Left ventricle myocardium inferior (tissue), 1 donor: ENCODE data around the gene ZGLP1. TPM values are rescaled to one million over a fixed set of nuclear protein-coding genes. Genes with fewer than 3 reads are reported as not detected.
"Not testable (repeated sequence)": the region's sequence is repeated elsewhere in the genome, so short reads cannot be mapped to it uniquely, and the experiment has no call there.

Experiments used
- DNase-seq: peaks from one replicate; pipeline ENCODE4 v3.0.0-alpha.2; 2020
- H3K27ac ChIP-seq: fragments of 200-600 bp; replicated peaks from 2 replicates; pipeline ENCODE4 v1.8.0; 2021
- H3K27me3 ChIP-seq: fragments of 200-600 bp; 2 replicates; pipeline ENCODE4 v1.8.0; 2021; ENCODE audit warnings: low read depth
- H3K36me3 ChIP-seq: fragments of 200-600 bp; 2 replicates; pipeline ENCODE4 v1.8.0; 2021
- H3K4me1 ChIP-seq: fragments of 200-600 bp; 2 replicates; pipeline ENCODE4 v1.8.0; 2021
- H3K4me3 ChIP-seq: fragments of 200-600 bp; 2 replicates; pipeline ENCODE4 v1.8.0; 2021; ENCODE audit warnings: mild to moderate bottlenecking, moderate library complexity
- H3K9me3 ChIP-seq: fragments of 200-600 bp; replicated peaks from 2 replicates; pipeline ENCODE4 v1.8.0; 2021
- CTCF ChIP-seq: fragments of 200-600 bp; IDR thresholded peaks from 2 replicates; pipeline ENCODE4 v1.8.0; 2021; ENCODE audit warnings: antibody characterized with exemption, mild to moderate bottlenecking, borderline replicate concordance
- intact Hi-C: fragments of 100-400 bp; cut with micrococcal nuclease; formaldehyde crosslinking; loops from one replicate; pipeline ENCODE4 v1.11.0; 2022
- total RNA-seq: library from RNA; stranded (reverse); fragmentation: NEBNext Ultra II Directional; extraction: Animal tissue kit (Norgen Biotek cat#: 25700); gene quantifications from one replicate; pipeline ENCODE4 v1.2.1, GENCODE V29; 2021
- donor health status: DM: no; HTN: yes; CAD: no; lungs with severe emphysema.

Gene ZGLP1
- total RNA-seq, 1 donor from 2014 or later = 0.74 TPM

GRCh38 chr19:10344780-10345179 lies 35.2 kb upstream of the ZGLP1 start:
- H3K9me3 ChIP-seq = no peaks in the 10 kb centered on the region
- H3K4me3 ChIP-seq = no peak overlapping the region
- TF ChIP-seq CTCF = no peak
- H3K36me3 ChIP-seq = no peaks in the 10 kb centered on the region
- H3K4me1 ChIP-seq = peaks cover under 1% of the 10 kb centered on the region
- no peaks in the 10 kb centered on the region for H3K27me3 ChIP-seq
- H3K27ac ChIP-seq = no peak overlapping the region
- no peak for DNase-seq
- intact Hi-C loops = no loop called here

GRCh38 chr19:10343495-10343894 lies 33.9 kb upstream of the ZGLP1 start:
- no peak for TF ChIP-seq CTCF
- no peak for DNase-seq
- no peak overlapping the region for H3K4me3 ChIP-seq
- H3K36me3 ChIP-seq = no peaks in the 10 kb centered on the region
- intact Hi-C loops = no loop called here
- no peaks in the 10 kb centered on the region for H3K9me3 ChIP-seq
- H3K27me3 ChIP-seq = no peaks in the 10 kb centered on the region
- peaks cover 7% of the 10 kb centered on the region for H3K4me1 ChIP-seq
- H3K27ac ChIP-seq = no peak overlapping the region

GRCh38 chr19:10339977-10340376 lies 30.4 kb upstream of the ZGLP1 start:
- H3K36me3 ChIP-seq = no peaks in the 10 kb centered on the region
- H3K27me3 ChIP-seq = no peaks in the 10 kb centered on the region
- no peak overlapping the region for H3K27ac ChIP-seq
- no peak for DNase-seq
- H3K4me1 ChIP-seq = peaks cover 16% of the 10 kb centered on the region
- intact Hi-C loops = loop anchor here (10.0 kb wide), 1 partner anchor 65 kb away; the partner anchor contains the start of gene ICAM1
- no peak overlapping the region for H3K4me3 ChIP-seq
- H3K9me3 ChIP-seq = no peaks in the 10 kb centered on the region
- TF ChIP-seq CTCF = no peak

GRCh38 chr19:10339380-10339960 lies 29.9 kb upstream of the ZGLP1 start, which contains the start of gene ICAM3:
Gene ICAM3 (minus strand): TSS chr19:10339624. CDS start chr19:10339614, 10 bp downstream.
- H3K9me3 ChIP-seq = no peaks in the 10 kb centered on the region
- no peaks in the 10 kb centered on the region for H3K27me3 ChIP-seq
- H3K4me3 ChIP-seq = no peak within 1 kb of the TSS
- no peak for TF ChIP-seq CTCF
- H3K36me3 ChIP-seq = no peaks in the 10 kb centered on the region
- intact Hi-C loops = loop anchor here (10.0 kb wide), 1 partner anchor 65 kb away; the partner anchor contains the start of gene ICAM1
- peak; percentile 32 for DNase-seq
- peaks cover 20% of the 10 kb centered on the region for H3K4me1 ChIP-seq
- no peak within 1 kb of the TSS for H3K27ac ChIP-seq

GRCh38 chr19:10338940-10339339 lies 29.3 kb upstream of the ZGLP1 start:
- TF ChIP-seq CTCF = no peak
- intact Hi-C loops = loop anchor here (10.0 kb wide), 1 partner anchor 64 kb away; the partner anchor contains the start of gene ICAM1
- H3K4me3 ChIP-seq = no peak overlapping the region
- no peaks in the 10 kb centered on the region for H3K9me3 ChIP-seq
- no peaks in the 10 kb centered on the region for H3K36me3 ChIP-seq
- H3K4me1 ChIP-seq = peaks cover 26% of the 10 kb centered on the region
- H3K27ac ChIP-seq = no peak overlapping the region
- no peak for DNase-seq
- no peaks in the 10 kb centered on the region for H3K27me3 ChIP-seq

- not testable (repeated sequence) for H3K36me3 ChIP-seq, H3K9me3 ChIP-seq, H3K4me3 ChIP-seq, H3K27me3 ChIP-seq, DNase-seq, H3K27ac ChIP-seq
- peaks cover 40% of the 10 kb centered on the region for H3K4me1 ChIP-seq
- intact Hi-C loops = loop anchor here (10.0 kb wide), 1 partner anchor 62 kb away; the partner anchor contains the start of gene ICAM1
Measured at GRCh38 chr19:10336725-10337124, 27.1 kb upstream of the ZGLP1 start.
